GM19438 (cell line): ENCODE results near the gene CTAGE6.
"Not testable (repeated sequence)": the region's sequence is repeated elsewhere in the genome, so short reads cannot be mapped to it uniquely, and the experiment has no call there.

Experiments
- ATAC-seq: cut with Tn5 transposase; IDR thresholded peaks from one replicate; pipeline ENCODE4 v1.9.1; 2021; ENCODE audit warnings: low read depth; ENCODE audit not compliant: unreplicated experiment

The CTAGE6 gene

DNA sequence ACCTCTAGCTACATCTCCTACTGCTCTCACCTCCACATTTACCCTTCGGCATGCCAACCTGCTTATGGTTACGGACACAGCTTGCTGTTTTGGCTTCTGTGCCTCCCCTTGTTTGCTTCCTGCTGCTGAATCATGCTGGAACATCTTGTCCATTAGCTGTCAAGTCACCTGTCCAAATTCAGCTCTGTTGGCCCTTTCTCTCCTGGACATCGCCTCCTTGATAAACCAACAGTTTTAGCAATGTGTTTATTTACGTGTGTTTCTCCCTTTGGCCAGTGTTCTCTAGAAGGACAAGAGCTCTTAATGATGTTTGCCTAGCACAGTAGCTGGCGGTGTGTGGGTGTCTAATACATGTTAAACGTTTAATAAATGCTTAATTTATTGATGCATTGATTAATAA lies 31.4 kb downstream of the CTAGE6 start:
- not testable (repeated sequence) for ATAC-seq

DNA sequence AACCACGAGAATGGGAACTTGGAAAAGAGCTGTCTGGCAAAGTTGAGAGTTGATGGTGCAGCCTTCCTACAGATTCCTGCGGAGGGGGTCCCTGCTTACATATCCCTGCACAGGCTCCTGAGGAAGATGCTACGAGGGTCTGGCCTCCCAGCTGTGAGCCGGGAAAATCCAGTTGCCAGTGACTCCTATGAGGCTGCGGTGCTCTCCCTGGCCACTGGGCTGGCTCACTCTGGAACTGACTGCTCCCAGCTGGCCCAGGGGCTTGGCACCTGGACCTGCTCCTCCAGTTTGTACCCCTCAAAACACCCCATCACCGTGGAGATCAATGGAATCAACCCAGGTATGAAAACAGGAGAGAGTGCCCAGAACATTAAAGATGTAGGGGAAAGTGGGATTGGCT lies 37.2 kb downstream of the CTAGE6 start:
- not testable (repeated sequence) for ATAC-seq

DNA sequence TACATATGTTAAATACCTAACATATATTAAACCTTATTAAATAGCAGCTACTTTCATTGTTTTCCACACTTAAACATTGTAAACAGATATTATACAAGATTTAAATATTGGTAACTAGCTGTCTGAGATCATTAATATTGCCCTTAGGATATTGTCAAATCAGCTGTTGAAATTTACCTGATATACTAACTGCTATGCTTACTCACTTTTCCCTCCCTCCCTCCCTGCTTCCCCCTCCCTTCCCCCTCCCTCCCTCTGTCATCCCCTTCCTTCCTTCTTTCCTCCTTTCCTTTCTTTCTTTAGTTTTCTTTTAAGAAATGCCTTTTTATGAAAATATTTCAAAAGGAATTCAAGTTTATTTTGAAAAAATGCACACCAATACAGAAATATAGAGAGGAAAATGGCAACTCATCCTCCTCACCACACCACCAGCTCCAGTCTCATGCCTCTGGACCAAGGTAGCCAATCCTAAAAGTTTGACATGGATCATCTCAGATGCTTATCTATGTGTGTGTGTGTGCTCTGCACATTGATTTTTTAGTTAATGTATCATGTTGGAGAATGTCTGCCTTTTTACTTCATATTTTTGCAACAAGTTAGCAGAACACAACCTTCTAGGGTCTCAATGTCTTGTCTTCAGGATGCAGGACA lies 41.8 kb downstream of the CTAGE6 start:
- ATAC-seq, result not testable (repeated sequence)

DNA sequence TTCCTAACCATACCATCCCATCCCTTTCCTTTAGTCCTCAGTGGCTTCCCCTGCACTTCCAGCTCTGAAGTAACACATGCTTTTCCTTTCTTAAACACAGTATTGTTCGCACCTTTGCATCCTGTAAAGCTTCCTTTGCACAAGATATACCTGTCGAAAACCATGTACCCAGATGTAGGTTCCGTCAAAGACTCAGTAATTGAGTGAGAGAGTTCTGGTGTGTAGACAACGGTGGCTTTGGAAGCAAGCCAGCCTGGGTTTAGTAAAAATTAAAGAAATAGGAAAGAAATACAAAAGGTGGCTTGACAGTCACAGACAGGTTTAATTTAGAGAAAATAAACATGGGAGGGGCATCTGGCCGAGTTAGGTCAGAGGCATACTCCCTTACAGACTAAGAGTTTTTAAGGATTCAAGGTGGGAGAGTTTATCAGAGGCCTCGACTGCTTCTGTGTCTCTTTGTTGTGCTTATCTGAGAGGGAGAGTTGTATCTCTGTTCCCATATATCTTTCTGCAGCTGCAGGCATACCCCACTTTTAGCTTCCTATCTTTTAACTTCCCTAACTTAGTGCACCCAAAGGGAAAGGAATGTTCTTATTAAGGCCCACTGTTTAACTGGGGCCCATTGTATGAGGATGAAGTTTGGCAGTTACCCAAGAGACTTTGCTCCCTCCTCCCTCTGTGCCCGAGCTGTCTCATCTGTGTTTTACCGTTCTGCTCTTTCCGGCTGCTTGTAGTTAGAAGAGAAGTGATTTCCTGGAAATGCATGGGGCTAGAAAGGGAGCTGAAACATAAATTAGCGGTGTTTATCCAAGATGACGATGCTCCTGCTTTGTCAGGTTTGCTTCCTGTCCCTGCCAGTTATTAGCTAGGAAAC lies 42.7 kb downstream of the CTAGE6 start:
- ATAC-seq, result not testable (repeated sequence)

DNA sequence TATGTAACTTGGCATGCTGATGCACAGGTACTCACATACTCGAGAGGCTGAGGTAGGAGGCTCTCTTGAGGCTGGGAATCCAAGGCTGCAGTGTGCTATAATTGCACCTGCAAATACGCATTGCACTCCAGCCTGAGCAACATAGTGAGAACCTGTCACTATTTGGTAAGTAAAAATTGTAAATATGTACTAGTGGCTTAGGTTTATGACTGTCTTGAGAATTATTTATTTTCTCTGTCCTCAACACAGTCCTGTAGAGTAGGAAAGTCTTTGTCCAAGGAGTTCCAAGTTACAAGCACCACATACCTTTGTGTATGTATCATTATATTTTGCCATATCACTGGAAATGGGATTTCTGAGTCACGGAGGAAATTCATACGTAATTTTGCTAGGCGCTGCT lies 45.1 kb downstream of the CTAGE6 start:
- ATAC-seq, result not testable (repeated sequence)

DNA sequence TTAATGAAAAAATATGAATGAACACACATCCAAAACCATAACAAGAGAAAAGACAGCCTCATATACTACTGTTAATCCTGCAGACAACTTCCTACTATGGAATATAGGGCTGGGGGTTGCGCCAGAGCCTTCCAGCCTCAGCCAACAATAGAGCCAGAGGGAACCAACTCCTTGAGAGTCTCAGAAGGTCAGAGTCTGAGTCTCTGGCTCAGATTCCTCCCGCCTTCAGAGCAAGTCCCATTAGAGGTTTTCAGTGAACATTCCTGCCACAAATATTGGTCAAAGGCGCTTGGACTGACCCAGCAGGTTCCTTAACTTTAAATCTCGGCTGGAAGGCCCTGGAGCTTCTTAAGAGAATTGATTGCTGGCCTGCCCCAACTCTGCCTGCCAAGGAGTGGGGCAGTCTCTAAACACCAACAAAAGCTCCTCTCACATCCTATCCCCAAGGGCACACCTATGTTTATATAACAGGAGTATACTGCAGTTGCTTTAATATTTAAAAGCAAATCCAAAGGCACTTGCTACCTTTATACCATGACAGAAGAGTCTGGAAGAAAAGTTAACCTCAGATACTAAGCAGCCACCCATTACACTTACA lies 45.7 kb downstream of the CTAGE6 start:
- not testable (repeated sequence) for ATAC-seq

DNA sequence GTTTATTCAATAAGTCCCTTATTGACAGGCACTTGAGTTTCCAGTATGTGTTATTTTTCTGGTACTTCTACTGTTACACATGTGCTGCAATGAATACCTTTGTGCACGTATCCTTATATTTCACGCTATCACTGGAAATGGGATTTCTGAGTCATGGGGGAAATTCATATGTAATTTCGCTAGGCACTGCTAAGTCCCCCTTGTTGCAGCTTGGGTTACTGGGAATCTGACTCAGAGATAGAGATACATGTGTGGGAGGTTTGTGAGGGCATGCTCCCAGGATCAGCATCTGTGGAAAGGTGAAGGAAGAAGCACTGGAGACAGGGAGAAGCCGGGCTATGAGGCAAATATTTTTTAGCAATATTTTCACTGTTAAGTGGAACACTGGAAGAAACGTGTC lies 47.6 kb downstream of the CTAGE6 start:
- ATAC-seq, result not testable (repeated sequence)
